ENCODE data around the gene PROSER2. TPM values are rescaled to one million over a fixed set of nuclear protein-coding genes. Genes with fewer than 3 reads are reported as not detected.

The PROSER2 gene
- total and polyA plus RNA-seq, 9 of the 15 experiments (the other 6 are each of a cell fraction or from before 2014, with no cell fraction given): 0.62 to 14.8 (median 2.9) TPM

DNA sequence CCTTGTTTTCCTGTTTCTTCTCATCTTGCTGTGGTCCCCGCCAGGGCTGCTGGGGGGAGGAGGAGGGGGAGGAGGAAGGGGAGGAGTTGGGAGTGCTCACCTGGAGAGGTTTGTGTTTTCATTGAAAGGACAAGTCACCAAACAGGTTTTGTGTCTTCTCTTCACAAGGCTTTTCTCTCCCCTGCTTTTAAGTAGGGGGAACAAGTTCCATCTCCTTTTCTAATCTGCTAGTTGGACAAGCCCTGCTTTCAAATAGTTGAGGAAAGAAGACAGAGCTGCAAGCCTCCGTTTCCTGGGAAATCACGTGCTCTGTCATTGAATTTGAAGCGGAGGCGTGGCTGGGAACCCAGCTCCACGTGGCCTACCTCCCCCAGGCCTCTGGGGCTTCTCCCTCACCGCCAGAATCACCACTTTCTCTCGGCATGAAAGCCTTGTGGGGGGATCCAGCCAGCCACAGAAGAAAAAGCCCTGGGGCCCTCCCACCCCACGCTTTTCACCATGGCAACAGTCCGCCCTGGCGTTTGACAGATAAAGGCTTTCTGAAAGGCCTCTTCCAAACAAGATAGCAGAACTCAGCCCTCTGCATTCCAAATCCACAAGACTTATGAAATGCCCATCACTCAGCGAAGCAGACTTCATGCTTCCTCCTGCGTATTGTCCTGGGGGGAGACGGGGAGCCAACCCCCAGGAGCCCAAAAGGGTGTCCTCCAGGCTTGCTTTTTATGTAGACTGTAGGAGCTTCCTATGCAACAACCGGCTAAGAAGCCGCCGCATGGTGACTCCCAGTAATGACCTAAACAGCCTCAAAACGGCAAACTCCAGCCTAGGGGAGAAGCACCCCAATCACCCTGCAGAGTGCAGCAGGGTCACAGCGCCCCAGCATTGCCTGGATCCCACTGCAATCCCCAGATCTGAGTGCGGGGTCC, 51.7 kb downstream of the PROSER2 start (continued):
- TF ChIP-seq E2F8 (IDR thresholded peaks at IDR 0.05; ENCODE audit: low read depth, partially characterized antibody) (no peak), LARP7 (IDR thresholded peaks at IDR 0.05) (no peak)
- TF ChIP-seq, protein P1, sequence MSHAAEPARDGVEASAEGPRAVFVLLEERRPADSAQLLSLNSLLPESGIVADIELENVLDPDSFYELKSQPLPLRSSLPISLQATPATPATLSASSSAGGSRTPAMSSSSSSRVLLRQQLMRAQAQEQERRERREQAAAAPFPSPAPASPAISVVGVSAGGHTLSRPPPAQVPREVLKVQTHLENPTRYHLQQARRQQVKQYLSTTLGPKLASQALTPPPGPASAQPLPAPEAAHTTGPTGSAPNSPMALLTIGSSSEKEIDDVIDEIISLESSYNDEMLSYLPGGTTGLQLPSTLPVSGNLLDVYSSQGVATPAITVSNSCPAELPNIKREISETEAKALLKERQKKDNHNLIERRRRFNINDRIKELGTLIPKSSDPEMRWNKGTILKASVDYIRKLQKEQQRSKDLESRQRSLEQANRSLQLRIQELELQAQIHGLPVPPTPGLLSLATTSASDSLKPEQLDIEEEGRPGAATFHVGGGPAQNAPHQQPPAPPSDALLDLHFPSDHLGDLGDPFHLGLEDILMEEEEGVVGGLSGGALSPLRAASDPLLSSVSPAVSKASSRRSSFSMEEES (CRISPR knock-in tag; IDR thresholded peaks at IDR 0.05): peak; percentile 91
- TF ChIP-seq, protein P2, sequence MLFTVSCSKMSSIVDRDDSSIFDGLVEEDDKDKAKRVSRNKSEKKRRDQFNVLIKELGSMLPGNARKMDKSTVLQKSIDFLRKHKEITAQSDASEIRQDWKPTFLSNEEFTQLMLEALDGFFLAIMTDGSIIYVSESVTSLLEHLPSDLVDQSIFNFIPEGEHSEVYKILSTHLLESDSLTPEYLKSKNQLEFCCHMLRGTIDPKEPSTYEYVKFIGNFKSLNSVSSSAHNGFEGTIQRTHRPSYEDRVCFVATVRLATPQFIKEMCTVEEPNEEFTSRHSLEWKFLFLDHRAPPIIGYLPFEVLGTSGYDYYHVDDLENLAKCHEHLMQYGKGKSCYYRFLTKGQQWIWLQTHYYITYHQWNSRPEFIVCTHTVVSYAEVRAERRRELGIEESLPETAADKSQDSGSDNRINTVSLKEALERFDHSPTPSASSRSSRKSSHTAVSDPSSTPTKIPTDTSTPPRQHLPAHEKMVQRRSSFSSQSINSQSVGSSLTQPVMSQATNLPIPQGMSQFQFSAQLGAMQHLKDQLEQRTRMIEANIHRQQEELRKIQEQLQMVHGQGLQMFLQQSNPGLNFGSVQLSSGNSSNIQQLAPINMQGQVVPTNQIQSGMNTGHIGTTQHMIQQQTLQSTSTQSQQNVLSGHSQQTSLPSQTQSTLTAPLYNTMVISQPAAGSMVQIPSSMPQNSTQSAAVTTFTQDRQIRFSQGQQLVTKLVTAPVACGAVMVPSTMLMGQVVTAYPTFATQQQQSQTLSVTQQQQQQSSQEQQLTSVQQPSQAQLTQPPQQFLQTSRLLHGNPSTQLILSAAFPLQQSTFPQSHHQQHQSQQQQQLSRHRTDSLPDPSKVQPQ (CRISPR knock-in tag; IDR thresholded peaks at IDR 0.05; ENCODE audit: borderline replicate concordance): peak; percentile 28; the same call in 1 of the 2 replicates
- TF ChIP-seq, protein P3, sequence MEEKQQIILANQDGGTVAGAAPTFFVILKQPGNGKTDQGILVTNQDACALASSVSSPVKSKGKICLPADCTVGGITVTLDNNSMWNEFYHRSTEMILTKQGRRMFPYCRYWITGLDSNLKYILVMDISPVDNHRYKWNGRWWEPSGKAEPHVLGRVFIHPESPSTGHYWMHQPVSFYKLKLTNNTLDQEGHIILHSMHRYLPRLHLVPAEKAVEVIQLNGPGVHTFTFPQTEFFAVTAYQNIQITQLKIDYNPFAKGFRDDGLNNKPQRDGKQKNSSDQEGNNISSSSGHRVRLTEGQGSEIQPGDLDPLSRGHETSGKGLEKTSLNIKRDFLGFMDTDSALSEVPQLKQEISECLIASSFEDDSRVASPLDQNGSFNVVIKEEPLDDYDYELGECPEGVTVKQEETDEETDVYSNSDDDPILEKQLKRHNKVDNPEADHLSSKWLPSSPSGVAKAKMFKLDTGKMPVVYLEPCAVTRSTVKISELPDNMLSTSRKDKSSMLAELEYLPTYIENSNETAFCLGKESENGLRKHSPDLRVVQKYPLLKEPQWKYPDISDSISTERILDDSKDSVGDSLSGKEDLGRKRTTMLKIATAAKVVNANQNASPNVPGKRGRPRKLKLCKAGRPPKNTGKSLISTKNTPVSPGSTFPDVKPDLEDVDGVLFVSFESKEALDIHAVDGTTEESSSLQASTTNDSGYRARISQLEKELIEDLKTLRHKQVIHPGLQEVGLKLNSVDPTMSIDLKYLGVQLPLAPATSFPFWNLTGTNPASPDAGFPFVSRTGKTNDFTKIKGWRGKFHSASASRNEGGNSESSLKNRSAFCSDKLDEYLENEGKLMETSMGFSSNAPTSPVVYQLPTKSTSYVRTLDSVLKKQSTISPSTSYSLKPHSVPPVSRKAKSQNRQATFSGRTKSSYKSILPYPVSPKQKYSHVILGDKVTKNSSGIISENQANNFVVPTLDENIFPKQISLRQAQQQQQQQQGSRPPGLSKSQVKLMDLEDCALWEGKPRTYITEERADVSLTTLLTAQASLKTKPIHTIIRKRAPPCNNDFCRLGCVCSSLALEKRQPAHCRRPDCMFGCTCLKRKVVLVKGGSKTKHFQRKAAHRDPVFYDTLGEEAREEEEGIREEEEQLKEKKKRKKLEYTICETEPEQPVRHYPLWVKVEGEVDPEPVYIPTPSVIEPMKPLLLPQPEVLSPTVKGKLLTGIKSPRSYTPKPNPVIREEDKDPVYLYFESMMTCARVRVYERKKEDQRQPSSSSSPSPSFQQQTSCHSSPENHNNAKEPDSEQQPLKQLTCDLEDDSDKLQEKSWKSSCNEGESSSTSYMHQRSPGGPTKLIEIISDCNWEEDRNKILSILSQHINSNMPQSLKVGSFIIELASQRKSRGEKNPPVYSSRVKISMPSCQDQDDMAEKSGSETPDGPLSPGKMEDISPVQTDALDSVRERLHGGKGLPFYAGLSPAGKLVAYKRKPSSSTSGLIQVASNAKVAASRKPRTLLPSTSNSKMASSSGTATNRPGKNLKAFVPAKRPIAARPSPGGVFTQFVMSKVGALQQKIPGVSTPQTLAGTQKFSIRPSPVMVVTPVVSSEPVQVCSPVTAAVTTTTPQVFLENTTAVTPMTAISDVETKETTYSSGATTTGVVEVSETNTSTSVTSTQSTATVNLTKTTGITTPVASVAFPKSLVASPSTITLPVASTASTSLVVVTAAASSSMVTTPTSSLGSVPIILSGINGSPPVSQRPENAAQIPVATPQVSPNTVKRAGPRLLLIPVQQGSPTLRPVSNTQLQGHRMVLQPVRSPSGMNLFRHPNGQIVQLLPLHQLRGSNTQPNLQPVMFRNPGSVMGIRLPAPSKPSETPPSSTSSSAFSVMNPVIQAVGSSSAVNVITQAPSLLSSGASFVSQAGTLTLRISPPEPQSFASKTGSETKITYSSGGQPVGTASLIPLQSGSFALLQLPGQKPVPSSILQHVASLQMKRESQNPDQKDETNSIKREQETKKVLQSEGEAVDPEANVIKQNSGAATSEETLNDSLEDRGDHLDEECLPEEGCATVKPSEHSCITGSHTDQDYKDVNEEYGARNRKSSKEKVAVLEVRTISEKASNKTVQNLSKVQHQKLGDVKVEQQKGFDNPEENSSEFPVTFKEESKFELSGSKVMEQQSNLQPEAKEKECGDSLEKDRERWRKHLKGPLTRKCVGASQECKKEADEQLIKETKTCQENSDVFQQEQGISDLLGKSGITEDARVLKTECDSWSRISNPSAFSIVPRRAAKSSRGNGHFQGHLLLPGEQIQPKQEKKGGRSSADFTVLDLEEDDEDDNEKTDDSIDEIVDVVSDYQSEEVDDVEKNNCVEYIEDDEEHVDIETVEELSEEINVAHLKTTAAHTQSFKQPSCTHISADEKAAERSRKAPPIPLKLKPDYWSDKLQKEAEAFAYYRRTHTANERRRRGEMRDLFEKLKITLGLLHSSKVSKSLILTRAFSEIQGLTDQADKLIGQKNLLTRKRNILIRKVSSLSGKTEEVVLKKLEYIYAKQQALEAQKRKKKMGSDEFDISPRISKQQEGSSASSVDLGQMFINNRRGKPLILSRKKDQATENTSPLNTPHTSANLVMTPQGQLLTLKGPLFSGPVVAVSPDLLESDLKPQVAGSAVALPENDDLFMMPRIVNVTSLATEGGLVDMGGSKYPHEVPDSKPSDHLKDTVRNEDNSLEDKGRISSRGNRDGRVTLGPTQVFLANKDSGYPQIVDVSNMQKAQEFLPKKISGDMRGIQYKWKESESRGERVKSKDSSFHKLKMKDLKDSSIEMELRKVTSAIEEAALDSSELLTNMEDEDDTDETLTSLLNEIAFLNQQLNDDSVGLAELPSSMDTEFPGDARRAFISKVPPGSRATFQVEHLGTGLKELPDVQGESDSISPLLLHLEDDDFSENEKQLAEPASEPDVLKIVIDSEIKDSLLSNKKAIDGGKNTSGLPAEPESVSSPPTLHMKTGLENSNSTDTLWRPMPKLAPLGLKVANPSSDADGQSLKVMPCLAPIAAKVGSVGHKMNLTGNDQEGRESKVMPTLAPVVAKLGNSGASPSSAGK (IDR thresholded peaks at IDR 0.05): peak; percentile 94
